GM23338 (cell line): ENCODE results near the gene ARHGEF10L. TPM values are rescaled to one million over a fixed set of nuclear protein-coding genes. Genes with fewer than 3 reads are reported as not detected.

Source experiments
- ATAC-seq: fragments of 200-7000 bp; cut with Tn5 transposase; 3 replicates; pipeline ENCODE4 v1.9.1; 2020
- DNase-seq: peaks from one replicate; pipeline ENCODE4 v3.0.0-alpha.2; 2015; ENCODE audit warnings: low spot score
- H2AFZ ChIP-seq: fragments of 200-600 bp; sonication (generic); 2 replicates; pipeline ENCODE4 v1.8.0; 2016; ENCODE audit warnings: antibody characterized with exemption, mild to moderate bottlenecking, moderate library complexity
- H3F3A ChIP-seq: fragments of 200-600 bp; sonication (generic); replicated peaks from 2 replicates; pipeline ENCODE4 v1.8.0; 2017; ENCODE audit warnings: antibody characterized with exemption, mixed run types, low read depth
- H3K27ac ChIP-seq: fragments of 200-600 bp; sonication (generic); 2 replicates; pipeline ENCODE4 v1.6.1; 2016; ENCODE audit warnings: low read depth
- H3K27me3 ChIP-seq: fragments of 200-600 bp; sonication (generic); 2 replicates; pipeline ENCODE4 v1.8.0; 2016; ENCODE audit warnings: mild to moderate bottlenecking, mixed run types, moderate library complexity; ENCODE audit not compliant: insufficient read depth
- H3K36me3 ChIP-seq: fragments of 200-600 bp; sonication (generic); 2 replicates; pipeline ENCODE4 v1.8.0; 2016; ENCODE audit warnings: mild to moderate bottlenecking; ENCODE audit not compliant: insufficient read depth
- H3K4me1 ChIP-seq: fragments of 200-600 bp; sonication (generic); 2 replicates; pipeline ENCODE4 v1.8.0; 2016; ENCODE audit warnings: mild to moderate bottlenecking, moderate library complexity; ENCODE audit not compliant: insufficient read depth
- H3K4me2 ChIP-seq: fragments of 200-600 bp; sonication (generic); 2 replicates; pipeline ENCODE4 v1.7.1; 2017; ENCODE audit warnings: mixed run types
- H3K4me3 ChIP-seq: fragments of 200-600 bp; sonication (generic); 2 replicates; pipeline ENCODE4 v1.6.1; 2016; ENCODE audit warnings: mixed run types
- H3K79me2 ChIP-seq: fragments of 200-600 bp; sonication (generic); replicated peaks from 2 replicates; pipeline ENCODE4 v1.8.0; 2017; ENCODE audit warnings: mild to moderate bottlenecking; ENCODE audit not compliant: insufficient read depth
- H3K9me2 ChIP-seq: fragments of 200-600 bp; sonication (generic); 2 replicates; pipeline ENCODE4 v1.8.0; 2017; ENCODE audit not compliant: insufficient read depth
- H4K20me1 ChIP-seq: fragments of 200-600 bp; sonication (generic); replicated peaks from 2 replicates; pipeline ENCODE4 v1.8.0; 2017; ENCODE audit warnings: mild to moderate bottlenecking; ENCODE audit not compliant: insufficient read depth
- H3K27ac Mint-ChIP-seq: 2 replicates; pipeline ENCODE4 v1.8.0; 2020; ENCODE audit warnings: inconsistent platforms, mild to moderate bottlenecking, moderate library complexity, mixed read lengths
- H3K27me3 Mint-ChIP-seq: 3 replicates; pipeline ENCODE4 v1.8.0; 2022; ENCODE audit warnings: low read depth, mild to moderate bottlenecking, moderate library complexity, mixed read lengths, inconsistent platforms; ENCODE audit not compliant: insufficient read depth, poor library complexity
- H3K36me3 Mint-ChIP-seq: 3 replicates; pipeline ENCODE4 v1.8.0; 2021; ENCODE audit warnings: low read depth, mild to moderate bottlenecking, inconsistent platforms, moderate library complexity, mixed read lengths
- H3K4me1 Mint-ChIP-seq: 3 replicates; pipeline ENCODE4 v1.8.0; 2020; ENCODE audit warnings: mild to moderate bottlenecking, inconsistent platforms, mixed read lengths
- H3K4me3 Mint-ChIP-seq: 3 replicates; pipeline ENCODE4 v1.8.0; 2021; ENCODE audit warnings: moderate library complexity, mild to moderate bottlenecking, inconsistent platforms, mixed read lengths
- H3K9me3 Mint-ChIP-seq: 3 replicates; pipeline ENCODE4 v1.8.0; 2020; ENCODE audit warnings: moderate library complexity, mild to moderate bottlenecking, inconsistent platforms, mixed read lengths
- CREB1 ChIP-seq: fragments of 250-450 bp; sonication (Bioruptor Pico); IDR thresholded peaks from 2 replicates; pipeline ENCODE4 v1.5.0; 2020; ENCODE audit warnings: low read depth, mild to moderate bottlenecking, moderate library complexity
- EZH2 ChIP-seq: fragments of 200-600 bp; sonication (generic); IDR thresholded peaks from one replicate; pipeline ENCODE4 v1.8.0; 2017; ENCODE audit warnings: antibody characterized with exemption, mild to moderate bottlenecking, low read depth; ENCODE audit not compliant: unreplicated experiment
- EZH2phosphoT487 ChIP-seq: fragments of 200-600 bp; sonication (generic); IDR thresholded peaks from one replicate; pipeline ENCODE4 v1.8.1; 2018; ENCODE audit warnings: antibody characterized with exemption; ENCODE audit not compliant: unreplicated experiment
- JUNB ChIP-seq: IDR thresholded peaks from one replicate; pipeline ENCODE4 v1.6.1; 2016; ENCODE audit warnings: antibody characterized with exemption; ENCODE audit not compliant: unreplicated experiment
- NANOG ChIP-seq: IDR thresholded peaks from 2 replicates; pipeline ENCODE4 v1.6.1; 2016; ENCODE audit warnings: antibody characterized with exemption, borderline replicate concordance
- POLR2AphosphoS5 ChIP-seq: IDR thresholded peaks from 2 replicates; pipeline ENCODE4 v1.6.1; 2016; ENCODE audit warnings: antibody characterized with exemption, low read depth
- STAT1 ChIP-seq: IDR thresholded peaks from one replicate; pipeline ENCODE4 v1.6.1; 2016; ENCODE audit warnings: antibody characterized with exemption; ENCODE audit not compliant: unreplicated experiment
- ZNF114 ChIP-seq: fragments of 250-450 bp; sonication (Bioruptor Pico); IDR thresholded peaks from 2 replicates; pipeline ENCODE4 v1.5.0; 2020; ENCODE audit warnings: mild to moderate bottlenecking, moderate library complexity
- ZNF331 ChIP-seq: fragments of 250-450 bp; sonication (Bioruptor Pico); IDR thresholded peaks from 2 replicates; pipeline ENCODE4 v1.5.0; 2020; ENCODE audit warnings: low read depth, mild to moderate bottlenecking, moderate library complexity
- polyA plus RNA-seq: library from polyadenylated mRNA; unstranded; fragments of >200 nt; fragmentation: Nextera tagmentation; extraction: Ambion mirVana; gene quantifications from 2 replicates; pipeline ENCODE4 v1.2.1, GENCODE V29; 2016
- total RNA-seq: library from RNA; depleted of rRNA; stranded (reverse); fragments of >200 nt; shearing (Covaris generic); gene quantifications from 2 replicates; pipeline ENCODE4 v1.2.3, GENCODE V29; 2014
- TF ChIP-seq, protein P1 (sequence below): fragments of 250-450 bp; sonication (Bioruptor Pico); IDR thresholded peaks from 2 replicates; pipeline ENCODE4 v1.5.0; 2020; ENCODE audit warnings: mild to moderate bottlenecking, moderate library complexity
- TF ChIP-seq, protein P2 (sequence below): IDR thresholded peaks from 2 replicates; pipeline ENCODE4 v1.6.1; 2016; ENCODE audit warnings: antibody characterized with exemption
- TF ChIP-seq, protein P3 (sequence below), 2 experiments: fragments of 200-600 bp in 1 of 2; sonication (generic) in 1 of 2; conservative IDR thresholded peaks; 2 replicates each; pipeline versions ENCODE4 v1.5.1 to v1.6.1; 2016 to 2017; ENCODE audit warnings: antibody characterized with exemption in 2 of 2, low read depth in 2 of 2, mild to moderate bottlenecking in 2 of 2, moderate library complexity in 1 of 2
- TF ChIP-seq, protein P4 (sequence below): IDR thresholded peaks from one replicate; pipeline ENCODE4 v1.6.1; 2018; ENCODE audit warnings: antibody characterized with exemption; ENCODE audit not compliant: unreplicated experiment

ARHGEF10L gene
- total and polyA plus RNA-seq, 2 experiments from 2014 or later, result 12.1 to 46.8 TPM

DNA sequence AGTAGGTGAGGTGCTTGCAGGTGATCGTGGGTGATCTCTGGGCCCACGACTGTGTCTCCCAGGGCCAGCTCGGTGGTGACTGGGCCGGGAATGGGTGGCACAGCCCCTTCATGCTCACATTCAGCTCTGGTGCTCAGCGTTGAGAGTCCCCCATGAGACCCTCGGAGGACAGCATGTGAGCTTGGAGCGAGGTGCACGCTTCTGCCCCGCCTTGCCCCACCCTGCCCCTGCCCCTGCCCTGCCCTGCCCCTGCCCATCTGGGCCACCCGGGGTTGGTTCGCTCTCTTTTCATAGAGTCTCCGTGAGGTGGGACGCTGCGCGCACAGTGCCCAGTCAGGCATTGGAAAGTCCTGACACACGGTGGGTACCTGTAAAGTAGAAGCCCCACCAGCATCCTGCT is 140.4 kb downstream of the ARHGEF10L start:
- Mint-ChIP-seq H3K4me3 (no peak overlapping the region), H3K9me3 (no peaks in the 10 kb centered on the region; the same call in 1 of the 3 replicates), H3K27ac (no peak overlapping the region), H3K36me3 (peaks cover 4% of the 10 kb centered on the region), H3K27me3 (peaks cover 8% of the 10 kb centered on the region), H3K4me1 (peaks cover 12% of the 10 kb centered on the region; the same call in 2 of the 3 replicates)
- H3K9me2 ChIP-seq, result no peaks in the 10 kb centered on the region
- no peaks in the 10 kb centered on the region for H4K20me1 ChIP-seq
- no peak for TF ChIP-seq JUNB
- no peak for TF ChIP-seq ZNF114 (CRISPR knock-in tag)
- TF ChIP-seq ZNF331 (CRISPR knock-in tag), result no peak
- no peak for TF ChIP-seq CREB1 (CRISPR knock-in tag)
- no peak for TF ChIP-seq POLR2AphosphoS5
- no peak for TF ChIP-seq EZH2phosphoT487
- TF ChIP-seq, protein P1, sequence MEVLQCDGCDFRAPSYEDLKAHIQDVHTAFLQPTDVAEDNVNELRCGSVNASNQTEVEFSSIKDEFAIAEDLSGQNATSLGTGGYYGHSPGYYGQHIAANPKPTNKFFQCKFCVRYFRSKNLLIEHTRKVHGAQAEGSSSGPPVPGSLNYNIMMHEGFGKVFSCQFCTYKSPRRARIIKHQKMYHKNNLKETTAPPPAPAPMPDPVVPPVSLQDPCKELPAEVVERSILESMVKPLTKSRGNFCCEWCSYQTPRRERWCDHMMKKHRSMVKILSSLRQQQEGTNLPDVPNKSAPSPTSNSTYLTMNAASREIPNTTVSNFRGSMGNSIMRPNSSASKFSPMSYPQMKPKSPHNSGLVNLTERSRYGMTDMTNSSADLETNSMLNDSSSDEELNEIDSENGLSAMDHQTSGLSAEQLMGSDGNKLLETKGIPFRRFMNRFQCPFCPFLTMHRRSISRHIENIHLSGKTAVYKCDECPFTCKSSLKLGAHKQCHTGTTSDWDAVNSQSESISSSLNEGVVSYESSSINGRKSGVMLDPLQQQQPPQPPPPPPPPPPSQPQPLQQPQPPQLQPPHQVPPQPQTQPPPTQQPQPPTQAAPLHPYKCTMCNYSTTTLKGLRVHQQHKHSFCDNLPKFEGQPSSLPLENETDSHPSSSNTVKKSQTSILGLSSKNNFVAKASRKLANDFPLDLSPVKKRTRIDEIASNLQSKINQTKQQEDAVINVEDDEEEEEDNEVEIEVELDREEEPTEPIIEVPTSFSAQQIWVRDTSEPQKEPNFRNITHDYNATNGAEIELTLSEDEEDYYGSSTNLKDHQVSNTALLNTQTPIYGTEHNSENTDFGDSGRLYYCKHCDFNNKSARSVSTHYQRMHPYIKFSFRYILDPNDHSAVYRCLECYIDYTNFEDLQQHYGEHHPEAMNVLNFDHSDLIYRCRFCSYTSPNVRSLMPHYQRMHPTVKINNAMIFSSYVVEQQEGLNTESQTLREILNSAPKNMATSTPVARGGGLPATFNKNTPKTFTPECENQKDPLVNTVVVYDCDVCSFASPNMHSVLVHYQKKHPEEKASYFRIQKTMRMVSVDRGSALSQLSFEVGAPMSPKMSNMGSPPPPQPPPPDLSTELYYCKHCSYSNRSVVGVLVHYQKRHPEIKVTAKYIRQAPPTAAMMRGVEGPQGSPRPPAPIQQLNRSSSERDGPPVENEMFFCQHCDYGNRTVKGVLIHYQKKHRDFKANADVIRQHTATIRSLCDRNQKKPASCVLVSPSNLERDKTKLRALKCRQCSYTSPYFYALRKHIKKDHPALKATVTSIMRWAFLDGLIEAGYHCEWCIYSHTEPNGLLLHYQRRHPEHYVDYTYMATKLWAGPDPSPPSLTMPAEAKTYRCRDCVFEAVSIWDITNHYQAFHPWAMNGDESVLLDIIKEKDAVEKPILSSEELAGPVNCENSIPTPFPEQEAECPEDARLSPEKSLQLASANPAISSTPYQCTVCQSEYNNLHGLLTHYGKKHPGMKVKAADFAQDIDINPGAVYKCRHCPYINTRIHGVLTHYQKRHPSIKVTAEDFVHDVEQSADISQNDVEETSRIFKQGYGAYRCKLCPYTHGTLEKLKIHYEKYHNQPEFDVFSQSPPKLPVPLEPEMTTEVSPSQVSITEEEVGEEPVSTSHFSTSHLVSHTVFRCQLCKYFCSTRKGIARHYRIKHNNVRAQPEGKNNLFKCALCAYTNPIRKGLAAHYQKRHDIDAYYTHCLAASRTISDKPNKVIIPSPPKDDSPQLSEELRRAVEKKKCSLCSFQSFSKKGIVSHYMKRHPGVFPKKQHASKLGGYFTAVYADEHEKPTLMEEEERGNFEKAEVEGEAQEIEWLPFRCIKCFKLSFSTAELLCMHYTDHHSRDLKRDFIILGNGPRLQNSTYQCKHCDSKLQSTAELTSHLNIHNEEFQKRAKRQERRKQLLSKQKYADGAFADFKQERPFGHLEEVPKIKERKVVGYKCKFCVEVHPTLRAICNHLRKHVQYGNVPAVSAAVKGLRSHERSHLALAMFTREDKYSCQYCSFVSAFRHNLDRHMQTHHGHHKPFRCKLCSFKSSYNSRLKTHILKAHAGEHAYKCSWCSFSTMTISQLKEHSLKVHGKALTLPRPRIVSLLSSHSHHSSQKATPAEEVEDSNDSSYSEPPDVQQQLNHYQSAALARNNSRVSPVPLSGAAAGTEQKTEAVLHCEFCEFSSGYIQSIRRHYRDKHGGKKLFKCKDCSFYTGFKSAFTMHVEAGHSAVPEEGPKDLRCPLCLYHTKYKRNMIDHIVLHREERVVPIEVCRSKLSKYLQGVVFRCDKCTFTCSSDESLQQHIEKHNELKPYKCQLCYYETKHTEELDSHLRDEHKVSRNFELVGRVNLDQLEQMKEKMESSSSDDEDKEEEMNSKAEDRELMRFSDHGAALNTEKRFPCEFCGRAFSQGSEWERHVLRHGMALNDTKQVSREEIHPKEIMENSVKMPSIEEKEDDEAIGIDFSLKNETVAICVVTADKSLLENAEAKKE, result no peak
- no peak for TF ChIP-seq EZH2
- TF ChIP-seq, protein P2, sequence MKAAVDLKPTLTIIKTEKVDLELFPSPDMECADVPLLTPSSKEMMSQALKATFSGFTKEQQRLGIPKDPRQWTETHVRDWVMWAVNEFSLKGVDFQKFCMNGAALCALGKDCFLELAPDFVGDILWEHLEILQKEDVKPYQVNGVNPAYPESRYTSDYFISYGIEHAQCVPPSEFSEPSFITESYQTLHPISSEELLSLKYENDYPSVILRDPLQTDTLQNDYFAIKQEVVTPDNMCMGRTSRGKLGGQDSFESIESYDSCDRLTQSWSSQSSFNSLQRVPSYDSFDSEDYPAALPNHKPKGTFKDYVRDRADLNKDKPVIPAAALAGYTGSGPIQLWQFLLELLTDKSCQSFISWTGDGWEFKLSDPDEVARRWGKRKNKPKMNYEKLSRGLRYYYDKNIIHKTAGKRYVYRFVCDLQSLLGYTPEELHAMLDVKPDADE, result no peak
- no peak for TF ChIP-seq NANOG
- TF ChIP-seq, protein P3, sequence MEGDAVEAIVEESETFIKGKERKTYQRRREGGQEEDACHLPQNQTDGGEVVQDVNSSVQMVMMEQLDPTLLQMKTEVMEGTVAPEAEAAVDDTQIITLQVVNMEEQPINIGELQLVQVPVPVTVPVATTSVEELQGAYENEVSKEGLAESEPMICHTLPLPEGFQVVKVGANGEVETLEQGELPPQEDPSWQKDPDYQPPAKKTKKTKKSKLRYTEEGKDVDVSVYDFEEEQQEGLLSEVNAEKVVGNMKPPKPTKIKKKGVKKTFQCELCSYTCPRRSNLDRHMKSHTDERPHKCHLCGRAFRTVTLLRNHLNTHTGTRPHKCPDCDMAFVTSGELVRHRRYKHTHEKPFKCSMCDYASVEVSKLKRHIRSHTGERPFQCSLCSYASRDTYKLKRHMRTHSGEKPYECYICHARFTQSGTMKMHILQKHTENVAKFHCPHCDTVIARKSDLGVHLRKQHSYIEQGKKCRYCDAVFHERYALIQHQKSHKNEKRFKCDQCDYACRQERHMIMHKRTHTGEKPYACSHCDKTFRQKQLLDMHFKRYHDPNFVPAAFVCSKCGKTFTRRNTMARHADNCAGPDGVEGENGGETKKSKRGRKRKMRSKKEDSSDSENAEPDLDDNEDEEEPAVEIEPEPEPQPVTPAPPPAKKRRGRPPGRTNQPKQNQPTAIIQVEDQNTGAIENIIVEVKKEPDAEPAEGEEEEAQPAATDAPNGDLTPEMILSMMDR (conservative IDR thresholded peaks at IDR 0.05; ENCODE audit: low read depth in 2 of 2), result no peak
- TF ChIP-seq, protein P4, sequence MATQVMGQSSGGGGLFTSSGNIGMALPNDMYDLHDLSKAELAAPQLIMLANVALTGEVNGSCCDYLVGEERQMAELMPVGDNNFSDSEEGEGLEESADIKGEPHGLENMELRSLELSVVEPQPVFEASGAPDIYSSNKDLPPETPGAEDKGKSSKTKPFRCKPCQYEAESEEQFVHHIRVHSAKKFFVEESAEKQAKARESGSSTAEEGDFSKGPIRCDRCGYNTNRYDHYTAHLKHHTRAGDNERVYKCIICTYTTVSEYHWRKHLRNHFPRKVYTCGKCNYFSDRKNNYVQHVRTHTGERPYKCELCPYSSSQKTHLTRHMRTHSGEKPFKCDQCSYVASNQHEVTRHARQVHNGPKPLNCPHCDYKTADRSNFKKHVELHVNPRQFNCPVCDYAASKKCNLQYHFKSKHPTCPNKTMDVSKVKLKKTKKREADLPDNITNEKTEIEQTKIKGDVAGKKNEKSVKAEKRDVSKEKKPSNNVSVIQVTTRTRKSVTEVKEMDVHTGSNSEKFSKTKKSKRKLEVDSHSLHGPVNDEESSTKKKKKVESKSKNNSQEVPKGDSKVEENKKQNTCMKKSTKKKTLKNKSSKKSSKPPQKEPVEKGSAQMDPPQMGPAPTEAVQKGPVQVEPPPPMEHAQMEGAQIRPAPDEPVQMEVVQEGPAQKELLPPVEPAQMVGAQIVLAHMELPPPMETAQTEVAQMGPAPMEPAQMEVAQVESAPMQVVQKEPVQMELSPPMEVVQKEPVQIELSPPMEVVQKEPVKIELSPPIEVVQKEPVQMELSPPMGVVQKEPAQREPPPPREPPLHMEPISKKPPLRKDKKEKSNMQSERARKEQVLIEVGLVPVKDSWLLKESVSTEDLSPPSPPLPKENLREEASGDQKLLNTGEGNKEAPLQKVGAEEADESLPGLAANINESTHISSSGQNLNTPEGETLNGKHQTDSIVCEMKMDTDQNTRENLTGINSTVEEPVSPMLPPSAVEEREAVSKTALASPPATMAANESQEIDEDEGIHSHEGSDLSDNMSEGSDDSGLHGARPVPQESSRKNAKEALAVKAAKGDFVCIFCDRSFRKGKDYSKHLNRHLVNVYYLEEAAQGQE, result no peak
- TF ChIP-seq STAT1, result no peak
- no peak overlapping the region for H3K4me2 ChIP-seq
- H3K4me1 ChIP-seq, result no peaks in the 10 kb centered on the region
- no peak overlapping the region for H3K4me3 ChIP-seq
- H3K36me3 ChIP-seq, result no peaks in the 10 kb centered on the region
- H3K27me3 ChIP-seq, result no peaks in the 10 kb centered on the region
- no peak overlapping the region for H3K27ac ChIP-seq
- no peaks in the 10 kb centered on the region for H3K79me2 ChIP-seq
- H3F3A ChIP-seq, result no peaks in the 10 kb centered on the region
- no peak for ATAC-seq
- DNase-seq, result no peak
- H2AFZ ChIP-seq, result no peak overlapping the region
